Transverse colon (tissue), 4 donors: ENCODE data around the gene LAMA3.

Source experiments
- POLR2AphosphoS5 ChIP-seq, 3 donors: sonication (generic); formaldehyde crosslinking; IDR thresholded peaks; one replicate each; pipeline ENCODE4 v1.6.1; 2016; ENCODE audit warnings: antibody characterized with exemption in 3 of 3
- TF ChIP-seq, protein P1 (sequence below), 5 experiments: fragments of 200-600 bp in 3 of 5; fragments of 450-650 bp in 2 of 5; sonication (generic) in 3 of 5; IDR thresholded peaks; 1 replicate in 2 of 5; 2 replicates in 3 of 5; pipeline ENCODE4 v1.5.1; 2016 to 2017; ENCODE audit warnings: antibody characterized with exemption in 5 of 5, inconsistent platforms in 3 of 5, mild to moderate bottlenecking in 2 of 5, moderate library complexity in 1 of 5

DNA sequence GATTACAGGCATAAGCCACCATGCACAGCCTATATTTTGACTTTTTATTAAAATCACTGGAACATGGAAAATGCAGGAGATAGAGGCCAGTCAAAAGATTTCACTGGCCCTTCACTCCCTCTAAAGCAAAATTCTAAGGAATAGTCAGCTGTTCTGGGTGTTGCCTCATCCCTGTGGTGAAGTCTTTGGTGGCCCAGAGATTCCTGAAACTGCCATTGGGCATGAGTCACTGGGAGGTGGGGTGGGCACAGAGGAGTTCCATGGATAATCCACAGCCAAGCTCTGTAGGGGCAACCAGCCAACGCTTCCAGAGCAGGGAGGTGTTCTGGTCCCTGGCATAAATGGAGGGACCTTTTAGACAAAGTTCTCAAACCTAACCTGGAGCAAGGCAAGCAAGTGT is 235.6 kb downstream of the LAMA3 start:
- TF ChIP-seq, protein P1, sequence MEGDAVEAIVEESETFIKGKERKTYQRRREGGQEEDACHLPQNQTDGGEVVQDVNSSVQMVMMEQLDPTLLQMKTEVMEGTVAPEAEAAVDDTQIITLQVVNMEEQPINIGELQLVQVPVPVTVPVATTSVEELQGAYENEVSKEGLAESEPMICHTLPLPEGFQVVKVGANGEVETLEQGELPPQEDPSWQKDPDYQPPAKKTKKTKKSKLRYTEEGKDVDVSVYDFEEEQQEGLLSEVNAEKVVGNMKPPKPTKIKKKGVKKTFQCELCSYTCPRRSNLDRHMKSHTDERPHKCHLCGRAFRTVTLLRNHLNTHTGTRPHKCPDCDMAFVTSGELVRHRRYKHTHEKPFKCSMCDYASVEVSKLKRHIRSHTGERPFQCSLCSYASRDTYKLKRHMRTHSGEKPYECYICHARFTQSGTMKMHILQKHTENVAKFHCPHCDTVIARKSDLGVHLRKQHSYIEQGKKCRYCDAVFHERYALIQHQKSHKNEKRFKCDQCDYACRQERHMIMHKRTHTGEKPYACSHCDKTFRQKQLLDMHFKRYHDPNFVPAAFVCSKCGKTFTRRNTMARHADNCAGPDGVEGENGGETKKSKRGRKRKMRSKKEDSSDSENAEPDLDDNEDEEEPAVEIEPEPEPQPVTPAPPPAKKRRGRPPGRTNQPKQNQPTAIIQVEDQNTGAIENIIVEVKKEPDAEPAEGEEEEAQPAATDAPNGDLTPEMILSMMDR (IDR thresholded peaks at IDR 0.05): no peak
- TF ChIP-seq POLR2AphosphoS5 (IDR thresholded peaks at IDR 0.05): no peak
